Hepatocyte (in vitro differentiated cells): ENCODE measurements around the gene NR1I2. TPM values are rescaled to one million over a fixed set of nuclear protein-coding genes. Genes with fewer than 3 reads are reported as not detected.

Experiments used
- DNase-seq: peaks from one replicate; pipeline ENCODE4 v3.0.0-alpha.2; 2016; ENCODE audit warnings: low spot score
- H2AFZ ChIP-seq: fragments of 200-600 bp; sonication (generic); 2 replicates; pipeline ENCODE4 v1.6.0; 2016; ENCODE audit warnings: antibody characterized with exemption, mild to moderate bottlenecking
- H3K27ac ChIP-seq: fragments of 200-600 bp; sonication (generic); 2 replicates; pipeline ENCODE4 v1.5.1; 2016; ENCODE audit warnings: mild to moderate bottlenecking
- H3K27me3 ChIP-seq: fragments of 200-600 bp; sonication (generic); 2 replicates; pipeline ENCODE4 v1.6.1; 2016
- H3K36me3 ChIP-seq: fragments of 200-600 bp; sonication (generic); replicated peaks from 2 replicates; pipeline ENCODE4 v1.5.1; 2016; ENCODE audit warnings: low read depth; ENCODE audit not compliant: insufficient read depth
- H3K4me1 ChIP-seq: fragments of 200-600 bp; sonication (generic); 2 replicates; pipeline ENCODE4 v1.5.1; 2016; ENCODE audit warnings: mild to moderate bottlenecking, moderate library complexity; ENCODE audit not compliant: insufficient read depth
- H3K4me2 ChIP-seq: fragments of 200-600 bp; sonication (generic); 2 replicates; pipeline ENCODE4 v1.6.0; 2016
- H3K4me3 ChIP-seq: fragments of 200-600 bp; sonication (generic); 2 replicates; pipeline ENCODE4 v1.5.1; 2016; ENCODE audit warnings: mild to moderate bottlenecking
- H3K79me2 ChIP-seq: fragments of 200-600 bp; sonication (generic); 2 replicates; pipeline ENCODE4 v1.6.0; 2017; ENCODE audit warnings: mild to moderate bottlenecking
- H3K9me2 ChIP-seq: fragments of 200-600 bp; sonication (generic); replicated peaks from 2 replicates; pipeline ENCODE4 v1.6.0; 2017; ENCODE audit warnings: mild to moderate bottlenecking; ENCODE audit not compliant: insufficient read depth
- H3K9me3 ChIP-seq: fragments of 200-600 bp; sonication (generic); 2 replicates; pipeline ENCODE4 v1.5.1; 2016; ENCODE audit warnings: low read depth, mild to moderate bottlenecking
- H4K20me1 ChIP-seq: fragments of 200-600 bp; sonication (generic); 2 replicates; pipeline ENCODE4 v1.6.0; 2016; ENCODE audit warnings: mild to moderate bottlenecking; ENCODE audit not compliant: insufficient read depth, poor library complexity, severe bottlenecking
- EZH2 ChIP-seq: fragments of 200-600 bp; sonication (generic); IDR thresholded peaks from 2 replicates; pipeline ENCODE4 v1.6.1; 2016; ENCODE audit warnings: antibody characterized with exemption, mild to moderate bottlenecking, borderline replicate concordance
- EZH2phosphoT487 ChIP-seq: fragments of 200-600 bp; sonication (generic); IDR thresholded peaks from one replicate; pipeline ENCODE4 v1.6.1; 2018; ENCODE audit warnings: antibody characterized with exemption, mild to moderate bottlenecking, low read depth, moderate library complexity; ENCODE audit not compliant: unreplicated experiment, severe bottlenecking
- WGBS: methylation state at CpG from one replicate; pipeline ENCODE4 v1.1.6; 2016; ENCODE audit warnings: low lambda C conversion rate; ENCODE audit errors: missing lambda C conversion rate; 5-methylcytosine and 5-hydroxymethylcytosine counted together
- polyA plus RNA-seq: library from polyadenylated mRNA; unstranded; fragments of >200 nt; fragmentation: Nextera tagmentation; extraction: Ambion mirVana; gene quantifications from 2 replicates; pipeline ENCODE4 v1.2.1, GENCODE V29; 2016
- total RNA-seq: library from RNA; depleted of rRNA; stranded (reverse); fragments of >200 nt; gene quantifications from 2 replicates; pipeline ENCODE4 v1.2.3, GENCODE V29; 2014
- TF ChIP-seq, protein P1 (sequence below): fragments of 200-600 bp; sonication (generic); IDR thresholded peaks from 2 replicates; pipeline ENCODE4 v1.5.1; 2016; ENCODE audit warnings: antibody characterized with exemption, mild to moderate bottlenecking; ENCODE audit not compliant: poor library complexity

The NR1I2 gene
- total RNA-seq (7.0 and 7.1 TPM in 2 replicates), polyA plus RNA-seq (2.8 and 5.0 TPM in 2 replicates)

GRCh38 chr3:119781330-119782198 lies at the start of gene NR1I2:
Gene NR1I2, plus strand, starts transcription at chr3:119782101.
- 81% methylated on average over 10 of the region's 10 CpGs for WGBS
- peak within 1 kb of the TSS; percentile 58 for H3K4me2 ChIP-seq

GRCh38 chr3:119733812-119734211 lies 48.1 kb upstream of the NR1I2 start:
- Histone ChIP-seq H3K27me3 (no peaks in the 10 kb centered on the region), H2AFZ (no peak overlapping the region), H3K4me3 (no peak overlapping the region), H3K9me3 (no peaks in the 10 kb centered on the region), H4K20me1 (no peaks in the 10 kb centered on the region), H3K79me2 (no peaks in the 10 kb centered on the region), H3K9me2 (no peaks in the 10 kb centered on the region), H3K4me2 (no peak overlapping the region), H3K4me1 (no peaks in the 10 kb centered on the region), H3K27ac (no peak overlapping the region), H3K36me3 (no peaks in the 10 kb centered on the region)
- 94% methylated on average over 5 of the region's 5 CpGs for WGBS
- TF ChIP-seq, protein P1, sequence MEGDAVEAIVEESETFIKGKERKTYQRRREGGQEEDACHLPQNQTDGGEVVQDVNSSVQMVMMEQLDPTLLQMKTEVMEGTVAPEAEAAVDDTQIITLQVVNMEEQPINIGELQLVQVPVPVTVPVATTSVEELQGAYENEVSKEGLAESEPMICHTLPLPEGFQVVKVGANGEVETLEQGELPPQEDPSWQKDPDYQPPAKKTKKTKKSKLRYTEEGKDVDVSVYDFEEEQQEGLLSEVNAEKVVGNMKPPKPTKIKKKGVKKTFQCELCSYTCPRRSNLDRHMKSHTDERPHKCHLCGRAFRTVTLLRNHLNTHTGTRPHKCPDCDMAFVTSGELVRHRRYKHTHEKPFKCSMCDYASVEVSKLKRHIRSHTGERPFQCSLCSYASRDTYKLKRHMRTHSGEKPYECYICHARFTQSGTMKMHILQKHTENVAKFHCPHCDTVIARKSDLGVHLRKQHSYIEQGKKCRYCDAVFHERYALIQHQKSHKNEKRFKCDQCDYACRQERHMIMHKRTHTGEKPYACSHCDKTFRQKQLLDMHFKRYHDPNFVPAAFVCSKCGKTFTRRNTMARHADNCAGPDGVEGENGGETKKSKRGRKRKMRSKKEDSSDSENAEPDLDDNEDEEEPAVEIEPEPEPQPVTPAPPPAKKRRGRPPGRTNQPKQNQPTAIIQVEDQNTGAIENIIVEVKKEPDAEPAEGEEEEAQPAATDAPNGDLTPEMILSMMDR: no peak
- no peak for TF ChIP-seq EZH2phosphoT487
- no peak for TF ChIP-seq EZH2
- DNase-seq: no peak

More at GRCh38 chr3:119781330-119782198, at the start of gene NR1I2:
- Histone ChIP-seq H3K79me2 (no peaks in the 10 kb centered on the region), H3K27me3 (no peaks in the 10 kb centered on the region), H3K9me3 (no peaks in the 10 kb centered on the region), H2AFZ (peak within 1 kb of the TSS; percentile 31), H3K27ac (peak within 1 kb of the TSS; percentile 87), H3K4me1 (no peaks in the 10 kb centered on the region), H3K9me2 (no peaks in the 10 kb centered on the region), H3K4me3 (no peak within 1 kb of the TSS), H3K36me3 (no peaks in the 10 kb centered on the region), H4K20me1 (no peaks in the 10 kb centered on the region)
- DNase-seq: peak; percentile 33
- TF ChIP-seq, protein P1: no peak

DNA sequence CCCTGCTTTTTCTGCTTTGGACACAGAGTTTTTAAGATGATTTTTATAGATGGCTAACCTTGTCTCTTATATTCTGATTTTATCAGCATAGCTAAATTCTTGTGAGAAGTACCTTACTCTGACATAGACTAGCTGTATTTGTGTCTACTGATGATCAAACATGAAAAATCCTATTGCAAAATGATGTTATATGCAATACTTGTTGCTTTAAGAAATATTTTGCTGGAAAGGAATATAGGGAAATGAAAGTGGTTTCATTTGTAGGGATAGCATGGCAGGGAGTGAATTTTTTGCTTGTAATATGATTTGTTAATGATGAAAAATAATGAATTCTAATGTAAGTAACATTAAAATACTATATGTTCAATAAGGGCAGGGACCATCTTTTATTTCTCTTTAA lies 43.2 kb upstream of the NR1I2 start:
- H3K9me2 ChIP-seq: no peaks in the 10 kb centered on the region
- H4K20me1 ChIP-seq: no peaks in the 10 kb centered on the region
- H3K4me2 ChIP-seq: no peak overlapping the region
- no peak overlapping the region for H3K27ac ChIP-seq
- no peaks in the 10 kb centered on the region for H3K4me1 ChIP-seq
- no peak for DNase-seq
- no peaks in the 10 kb centered on the region for H3K9me3 ChIP-seq
- no peaks in the 10 kb centered on the region for H3K36me3 ChIP-seq
- H3K27me3 ChIP-seq: no peaks in the 10 kb centered on the region
- H3K79me2 ChIP-seq: no peaks in the 10 kb centered on the region
- TF ChIP-seq EZH2phosphoT487: no peak
- TF ChIP-seq, protein P1: no peak
- no peak for TF ChIP-seq EZH2
- H2AFZ ChIP-seq: no peak overlapping the region
- H3K4me3 ChIP-seq: no peak overlapping the region
